Heart left ventricle (tissue), 13 donors: Measurements from ENCODE around the gene C6orf47.

ENCODE experiments used
- CTCF ChIP-seq, 12 donors: fragments of 200-600 bp; sonication (generic) in 4 of 12; IDR thresholded peaks; one replicate each; pipeline versions ENCODE4 v1.5.0 to v1.8.0; 2018 to 2022; ENCODE audit warnings: antibody characterized with exemption in 12 of 12, mild to moderate bottlenecking in 5 of 12
- POLR2A ChIP-seq, 2 donors: fragments of 450-650 bp; IDR thresholded peaks; one replicate each; pipeline ENCODE4 v1.6.1; 2017; ENCODE audit warnings: antibody characterized with exemption in 2 of 2, mild to moderate bottlenecking in 2 of 2, moderate library complexity in 2 of 2
- donor health status: ischemic (EF 13 %, LVEDD 7.1; RV severe dilation, severe dysfunction).
- donor health status: DM: no; HTN: yes; CAD: no.
- donor health status: DM: no; HTN: no; CAD: no.
- donor health status: ischemic (EF 25% LVEDD 6.9; RV normal size, moderate dysfunction).
- donor health status: ischemic (EF 25% LVEDD 5.7; RV mildly dilated, moderate dysfunction).
- donor health status: ischemic (EF 35%, LVEDD 5.7; RV mildly dilated, moderate dysfunction).
- donor health status: nonischemic (EF 11% LVEDD 7.7; RV severe dilation, severe dysfunction).
- donor health status: DM: yes; HTN: yes; CAD: no.
- donor health status: PGD.
- donor health status: ischemic (EF 29% LVEDD 5.4; RV normal size, mild dysfunction).
- donor health status: nonischemic (EF 23%, LVEDD 6.1; RV moderate dilation, normal function).

GRCh38 chr6:31669676-31670075 is 9.1 kb upstream of the C6orf47 start, which contains the start of gene LY6G5B:
- no peak for TF ChIP-seq CTCF (IDR thresholded peaks at IDR 0.05)
- TF ChIP-seq POLR2A (IDR thresholded peaks at IDR 0.05), result no peak
